HepG2 (cell line): ENCODE results near the gene L3MBTL1. TPM values are rescaled to one million over a fixed set of nuclear protein-coding genes. Genes with fewer than 3 reads are reported as not detected.

Experiments
- HNF4A ChIP-seq: sonication (generic); formaldehyde crosslinking; IDR thresholded peaks from 2 replicates; pipeline ENCODE4 v1.4.0; 2020; ENCODE audit warnings: missing genetic modification reagents
- SMAD3 ChIP-seq: sonication (generic); formaldehyde crosslinking; IDR thresholded peaks from 2 replicates; pipeline ENCODE4 v1.4.0; 2020; ENCODE audit warnings: missing genetic modification reagents
- STAG1 ChIP-seq: sonication (generic); formaldehyde crosslinking; IDR thresholded peaks from 2 replicates; pipeline ENCODE4 v1.4.0; 2020; ENCODE audit warnings: missing genetic modification reagents
- SYNCRIP ChIP-seq: fragments of 200-400 bp; formaldehyde crosslinking; IDR thresholded peaks from 2 replicates; pipeline ENCODE4 v1.6.1; 2018; ENCODE audit warnings: mild to moderate bottlenecking, low read depth, low read length; ENCODE audit not compliant: insufficient read depth
- TSC22D2 ChIP-seq: sonication (generic); formaldehyde crosslinking; IDR thresholded peaks from 2 replicates; pipeline ENCODE4 v1.5.1; 2020; ENCODE audit warnings: missing genetic modification reagents, mild to moderate bottlenecking, borderline replicate concordance
- polyA plus RNA-seq, 8 experiments: library from polyadenylated mRNA; depleted of rRNA in 3 of 8; stranded (reverse) in 7 of 8; unstranded in 1 of 8; fragments of >200 nt; fragmentation: Illumina TruSeq in 4 of 8; extraction: Trizol in 4 of 8; gene quantifications; 2 replicates each; pipeline versions ENCODE4 v1.2.1 to v1.2.3, GENCODE V29; 2011 to 2016; ENCODE audit warnings: low read depth in 4 of 8, missing spikeins in 1 of 8, mixed read lengths in 1 of 8; ENCODE audit not compliant: insufficient read depth in 1 of 8
- total RNA-seq, 5 experiments: library from RNA; depleted of rRNA; stranded (reverse); fragments of >200 nt; fragmentation: Illumina TruSeq; extraction: Trizol; gene quantifications; 2 replicates each; pipeline ENCODE4 v1.2.3, GENCODE V29; 2016; ENCODE audit warnings: low read depth in 1 of 5
- TF ChIP-seq, protein P1 (sequence below): sonication (generic); formaldehyde crosslinking; conservative IDR thresholded peaks from 2 replicates; pipeline ENCODE4 v1.4.0; 2020; ENCODE audit warnings: missing genetic modification reagents
- TF ChIP-seq, protein P2 (sequence below): sonication (generic); formaldehyde crosslinking; IDR thresholded peaks from 2 replicates; pipeline ENCODE4 v1.4.0; 2020; ENCODE audit warnings: missing genetic modification reagents; ENCODE audit errors: not compliant biosample characterization
- TF ChIP-seq, protein P3 (sequence below): sonication (generic); formaldehyde crosslinking; IDR thresholded peaks from 2 replicates; pipeline ENCODE4 v1.4.0; 2020; ENCODE audit warnings: mild to moderate bottlenecking, missing genetic modification reagents
- TF ChIP-seq, protein P4 (sequence below): sonication (generic); formaldehyde crosslinking; IDR thresholded peaks from 2 replicates; pipeline ENCODE4 v1.4.0; 2020; ENCODE audit warnings: mild to moderate bottlenecking, missing genetic modification reagents
- TF ChIP-seq, protein P5 (sequence below): IDR thresholded peaks from 2 replicates; pipeline ENCODE4 v1.6.1; 2012; ENCODE audit warnings: low read depth, low read length, improper control_type of control experiment
- TF ChIP-seq, protein P6 (sequence below), 2 experiments: sonication (generic) in 1 of 2; formaldehyde crosslinking in 1 of 2; IDR thresholded peaks; 2 replicates each; pipeline versions ENCODE4 v1.4.0 to v1.6.1; 2016 to 2020; ENCODE audit warnings: borderline replicate concordance in 1 of 2, low read depth in 1 of 2, mild to moderate bottlenecking in 1 of 2, missing genetic modification reagents in 1 of 2

The L3MBTL1 gene
- total and polyA plus RNA-seq, 2 of the 13 experiments (the other 11 are each of a cell fraction or from before 2014, with no cell fraction given): 9.0 to 17.8 TPM

DNA sequence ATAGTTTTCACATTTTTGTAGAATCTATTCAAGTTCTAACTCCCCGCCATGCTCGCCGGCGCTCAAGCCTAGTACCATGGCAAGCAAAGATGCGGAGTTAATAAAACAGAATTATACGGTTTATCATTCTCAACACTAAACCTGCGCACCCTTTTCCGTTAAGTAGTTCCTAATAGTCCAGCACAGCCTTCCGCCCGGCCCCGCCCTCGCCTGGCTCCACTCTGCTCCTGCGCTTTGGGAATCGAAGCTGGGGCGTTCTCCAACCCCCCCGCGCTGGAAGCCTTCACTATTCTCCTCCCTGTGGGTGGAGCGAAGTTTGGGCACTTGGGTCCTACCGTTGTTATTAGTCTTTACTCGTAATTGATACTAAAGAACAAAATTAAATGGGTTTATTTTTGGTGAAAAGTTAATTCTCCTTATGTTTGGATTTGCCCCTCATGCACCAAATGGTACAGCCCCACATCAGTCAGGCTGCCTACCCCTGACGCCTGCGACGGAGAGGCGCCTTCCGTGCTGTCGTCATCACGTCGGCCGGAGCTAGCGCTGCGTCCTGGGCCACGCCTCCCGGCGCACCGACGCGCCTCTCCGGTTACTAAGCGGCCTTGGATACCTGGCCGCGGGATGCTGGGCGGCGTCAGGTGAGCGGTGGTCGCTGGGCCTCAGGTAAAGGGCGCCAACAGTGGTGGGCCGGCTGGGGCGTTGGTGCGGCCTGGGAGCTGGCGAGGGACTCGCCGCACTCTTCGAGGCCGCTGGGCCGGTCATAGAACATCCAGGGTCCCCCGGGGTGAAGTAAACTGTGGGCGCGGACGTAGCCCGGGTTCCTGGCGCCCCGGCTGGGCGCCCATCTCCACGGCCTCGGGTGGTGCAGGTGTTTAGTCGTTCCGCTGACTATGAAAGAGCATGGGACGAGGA is 83.2 kb downstream of the L3MBTL1 start, which contains the start of gene IFT52 (continued):
- TF ChIP-seq, protein P1, sequence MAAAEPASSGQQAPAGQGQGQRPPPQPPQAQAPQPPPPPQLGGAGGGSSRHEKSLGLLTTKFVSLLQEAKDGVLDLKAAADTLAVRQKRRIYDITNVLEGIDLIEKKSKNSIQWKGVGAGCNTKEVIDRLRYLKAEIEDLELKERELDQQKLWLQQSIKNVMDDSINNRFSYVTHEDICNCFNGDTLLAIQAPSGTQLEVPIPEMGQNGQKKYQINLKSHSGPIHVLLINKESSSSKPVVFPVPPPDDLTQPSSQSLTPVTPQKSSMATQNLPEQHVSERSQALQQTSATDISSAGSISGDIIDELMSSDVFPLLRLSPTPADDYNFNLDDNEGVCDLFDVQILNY (CRISPR knock-in tag): 0 out of 2 replicates have a peak, but pooled peaks have one; percentile 78
- TF ChIP-seq SYNCRIP: no peak
- peak; percentile 40 for TF ChIP-seq STAG1 (CRISPR knock-in tag)
- TF ChIP-seq TSC22D2 (CRISPR knock-in tag): peak; percentile 14; the same call in 1 of the 2 replicates
- TF ChIP-seq, protein P2, sequence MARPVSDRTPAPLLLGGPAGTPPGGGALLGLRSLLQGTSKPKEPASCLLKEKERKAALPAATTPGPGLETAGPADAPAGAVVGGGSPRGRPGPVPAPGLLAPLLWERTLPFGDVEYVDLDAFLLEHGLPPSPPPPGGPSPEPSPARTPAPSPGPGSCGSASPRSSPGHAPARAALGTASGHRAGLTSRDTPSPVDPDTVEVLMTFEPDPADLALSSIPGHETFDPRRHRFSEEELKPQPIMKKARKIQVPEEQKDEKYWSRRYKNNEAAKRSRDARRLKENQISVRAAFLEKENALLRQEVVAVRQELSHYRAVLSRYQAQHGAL: peak; percentile 29
- TF ChIP-seq, protein P3, sequence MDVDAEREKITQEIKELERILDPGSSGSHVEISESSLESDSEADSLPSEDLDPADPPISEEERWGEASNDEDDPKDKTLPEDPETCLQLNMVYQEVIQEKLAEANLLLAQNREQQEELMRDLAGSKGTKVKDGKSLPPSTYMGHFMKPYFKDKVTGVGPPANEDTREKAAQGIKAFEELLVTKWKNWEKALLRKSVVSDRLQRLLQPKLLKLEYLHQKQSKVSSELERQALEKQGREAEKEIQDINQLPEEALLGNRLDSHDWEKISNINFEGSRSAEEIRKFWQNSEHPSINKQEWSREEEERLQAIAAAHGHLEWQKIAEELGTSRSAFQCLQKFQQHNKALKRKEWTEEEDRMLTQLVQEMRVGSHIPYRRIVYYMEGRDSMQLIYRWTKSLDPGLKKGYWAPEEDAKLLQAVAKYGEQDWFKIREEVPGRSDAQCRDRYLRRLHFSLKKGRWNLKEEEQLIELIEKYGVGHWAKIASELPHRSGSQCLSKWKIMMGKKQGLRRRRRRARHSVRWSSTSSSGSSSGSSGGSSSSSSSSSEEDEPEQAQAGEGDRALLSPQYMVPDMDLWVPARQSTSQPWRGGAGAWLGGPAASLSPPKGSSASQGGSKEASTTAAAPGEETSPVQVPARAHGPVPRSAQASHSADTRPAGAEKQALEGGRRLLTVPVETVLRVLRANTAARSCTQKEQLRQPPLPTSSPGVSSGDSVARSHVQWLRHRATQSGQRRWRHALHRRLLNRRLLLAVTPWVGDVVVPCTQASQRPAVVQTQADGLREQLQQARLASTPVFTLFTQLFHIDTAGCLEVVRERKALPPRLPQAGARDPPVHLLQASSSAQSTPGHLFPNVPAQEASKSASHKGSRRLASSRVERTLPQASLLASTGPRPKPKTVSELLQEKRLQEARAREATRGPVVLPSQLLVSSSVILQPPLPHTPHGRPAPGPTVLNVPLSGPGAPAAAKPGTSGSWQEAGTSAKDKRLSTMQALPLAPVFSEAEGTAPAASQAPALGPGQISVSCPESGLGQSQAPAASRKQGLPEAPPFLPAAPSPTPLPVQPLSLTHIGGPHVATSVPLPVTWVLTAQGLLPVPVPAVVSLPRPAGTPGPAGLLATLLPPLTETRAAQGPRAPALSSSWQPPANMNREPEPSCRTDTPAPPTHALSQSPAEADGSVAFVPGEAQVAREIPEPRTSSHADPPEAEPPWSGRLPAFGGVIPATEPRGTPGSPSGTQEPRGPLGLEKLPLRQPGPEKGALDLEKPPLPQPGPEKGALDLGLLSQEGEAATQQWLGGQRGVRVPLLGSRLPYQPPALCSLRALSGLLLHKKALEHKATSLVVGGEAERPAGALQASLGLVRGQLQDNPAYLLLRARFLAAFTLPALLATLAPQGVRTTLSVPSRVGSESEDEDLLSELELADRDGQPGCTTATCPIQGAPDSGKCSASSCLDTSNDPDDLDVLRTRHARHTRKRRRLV (CRISPR knock-in tag): peak; percentile 81
- TF ChIP-seq, protein P4, sequence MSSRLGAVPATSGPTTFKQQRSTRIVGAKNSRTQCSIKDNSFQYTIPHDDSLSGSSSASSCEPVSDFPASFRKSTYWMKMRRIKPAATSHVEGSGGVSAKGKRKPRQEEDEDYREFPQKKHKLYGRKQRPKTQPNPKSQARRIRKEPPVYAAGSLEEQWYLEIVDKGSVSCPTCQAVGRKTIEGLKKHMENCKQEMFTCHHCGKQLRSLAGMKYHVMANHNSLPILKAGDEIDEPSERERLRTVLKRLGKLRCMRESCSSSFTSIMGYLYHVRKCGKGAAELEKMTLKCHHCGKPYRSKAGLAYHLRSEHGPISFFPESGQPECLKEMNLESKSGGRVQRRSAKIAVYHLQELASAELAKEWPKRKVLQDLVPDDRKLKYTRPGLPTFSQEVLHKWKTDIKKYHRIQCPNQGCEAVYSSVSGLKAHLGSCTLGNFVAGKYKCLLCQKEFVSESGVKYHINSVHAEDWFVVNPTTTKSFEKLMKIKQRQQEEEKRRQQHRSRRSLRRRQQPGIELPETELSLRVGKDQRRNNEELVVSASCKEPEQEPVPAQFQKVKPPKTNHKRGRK (CRISPR knock-in tag): no peak
- TF ChIP-seq, protein P5, sequence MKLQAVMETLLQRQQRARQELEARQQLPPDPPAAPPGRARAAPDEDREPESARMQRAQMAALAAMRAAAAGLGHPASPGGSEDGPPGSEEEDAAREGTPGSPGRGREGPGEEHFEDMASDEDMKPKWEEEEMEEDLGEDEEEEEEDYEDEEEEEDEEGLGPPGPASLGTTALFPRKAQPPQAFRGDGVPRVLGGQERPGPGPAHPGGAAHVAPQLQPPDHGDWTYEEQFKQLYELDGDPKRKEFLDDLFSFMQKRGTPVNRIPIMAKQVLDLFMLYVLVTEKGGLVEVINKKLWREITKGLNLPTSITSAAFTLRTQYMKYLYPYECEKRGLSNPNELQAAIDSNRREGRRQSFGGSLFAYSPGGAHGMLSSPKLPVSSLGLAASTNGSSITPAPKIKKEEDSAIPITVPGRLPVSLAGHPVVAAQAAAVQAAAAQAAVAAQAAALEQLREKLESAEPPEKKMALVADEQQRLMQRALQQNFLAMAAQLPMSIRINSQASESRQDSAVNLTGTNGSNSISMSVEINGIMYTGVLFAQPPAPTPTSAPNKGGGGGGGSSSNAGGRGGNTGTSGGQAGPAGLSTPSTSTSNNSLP: peak; percentile 37; the same call in 1 of the 2 replicates
- 0 out of 2 replicates have a peak, but pooled peaks have one; percentile 24 for TF ChIP-seq HNF4A (CRISPR knock-in tag)
- 0 out of 2 replicates have a peak, but pooled peaks have one; percentile 70 for TF ChIP-seq SMAD3 (CRISPR knock-in tag)
- TF ChIP-seq, protein P6, sequence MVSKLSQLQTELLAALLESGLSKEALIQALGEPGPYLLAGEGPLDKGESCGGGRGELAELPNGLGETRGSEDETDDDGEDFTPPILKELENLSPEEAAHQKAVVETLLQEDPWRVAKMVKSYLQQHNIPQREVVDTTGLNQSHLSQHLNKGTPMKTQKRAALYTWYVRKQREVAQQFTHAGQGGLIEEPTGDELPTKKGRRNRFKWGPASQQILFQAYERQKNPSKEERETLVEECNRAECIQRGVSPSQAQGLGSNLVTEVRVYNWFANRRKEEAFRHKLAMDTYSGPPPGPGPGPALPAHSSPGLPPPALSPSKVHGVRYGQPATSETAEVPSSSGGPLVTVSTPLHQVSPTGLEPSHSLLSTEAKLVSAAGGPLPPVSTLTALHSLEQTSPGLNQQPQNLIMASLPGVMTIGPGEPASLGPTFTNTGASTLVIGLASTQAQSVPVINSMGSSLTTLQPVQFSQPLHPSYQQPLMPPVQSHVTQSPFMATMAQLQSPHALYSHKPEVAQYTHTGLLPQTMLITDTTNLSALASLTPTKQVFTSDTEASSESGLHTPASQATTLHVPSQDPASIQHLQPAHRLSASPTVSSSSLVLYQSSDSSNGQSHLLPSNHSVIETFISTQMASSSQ (IDR thresholded peaks at IDR 0.05; ENCODE audit: low read depth): no peak
- TF ChIP-seq, protein P6 (CRISPR knock-in tag; IDR thresholded peaks at IDR 0.05; ENCODE audit: borderline replicate concordance): peak; percentile 85; the same call in 1 of the 2 replicates
